Osteoblast (primary cell): ENCODE results near the gene ZFP92. TPM values are rescaled to one million over a fixed set of nuclear protein-coding genes. Genes with fewer than 3 reads are reported as not detected.

Experiments used
- DNase-seq: peaks from one replicate; pipeline ENCODE4 v3.0.0; 2011; ENCODE audit warnings: low spot score, mixed read lengths; ENCODE audit not compliant: insufficient read length; ENCODE audit errors: missing footprints
- H2AFZ ChIP-seq: 2 replicates; pipeline ENCODE4 v1.6.0; 2011; ENCODE audit warnings: mild to moderate bottlenecking, low read length
- H3K27ac ChIP-seq: 2 replicates; pipeline ENCODE4 v1.5.1; 2011; ENCODE audit warnings: mild to moderate bottlenecking, low read depth, low read length, moderate library complexity
- H3K27me3 ChIP-seq: 2 replicates; pipeline ENCODE4 v1.6.0; 2012; ENCODE audit warnings: mild to moderate bottlenecking, control low read depth, inconsistent platforms, low read length, moderate library complexity; ENCODE audit not compliant: insufficient read depth
- H3K36me3 ChIP-seq: 2 replicates; pipeline ENCODE4 v1.5.1; 2011; ENCODE audit warnings: mild to moderate bottlenecking, low read length, control low read depth, moderate library complexity; ENCODE audit not compliant: insufficient read depth
- H3K4me1 ChIP-seq: 2 replicates; pipeline ENCODE4 v1.5.1; 2011; ENCODE audit warnings: mild to moderate bottlenecking, low read length, control low read depth, moderate library complexity; ENCODE audit not compliant: insufficient read depth
- H3K4me2 ChIP-seq: 2 replicates; pipeline ENCODE4 v1.6.0; 2011; ENCODE audit warnings: mild to moderate bottlenecking, low read length; ENCODE audit not compliant: insufficient read depth
- H3K4me3 ChIP-seq: fragments of 200-600 bp; sonication (generic); 3 replicates; pipeline ENCODE4 v1.5.1; 2012; ENCODE audit warnings: mild to moderate bottlenecking, low read length, inconsistent platforms; ENCODE audit not compliant: insufficient read depth
- H3K79me2 ChIP-seq: 2 replicates; pipeline ENCODE4 v1.6.0; 2012; ENCODE audit warnings: mild to moderate bottlenecking, low read length, control low read depth, inconsistent platforms; ENCODE audit not compliant: insufficient read depth
- H3K9me3 ChIP-seq: 2 replicates; pipeline ENCODE4 v1.5.1; 2011; ENCODE audit warnings: low read depth, low read length, control low read depth
- H4K20me1 ChIP-seq: 2 replicates; pipeline ENCODE4 v1.6.0; 2012; ENCODE audit warnings: mild to moderate bottlenecking, low read length, control low read depth; ENCODE audit not compliant: insufficient read depth
- CTCF ChIP-seq: IDR thresholded peaks from 2 replicates; pipeline ENCODE4 v1.5.1; 2011; ENCODE audit warnings: mild to moderate bottlenecking, low read depth, low read length, moderate library complexity; ENCODE audit errors: extremely low read depth
- total RNA-seq: library from RNA; depleted of rRNA; stranded (reverse); fragments of >200 nt; gene quantifications from 2 replicates; pipeline ENCODE4 v1.2.3, GENCODE V29; 2012

Gene ZFP92
- total RNA-seq, 1 donor, result not detected

GRCh38 chrX:153396320-153397195, 14.7 kb upstream of the ZFP92 start:
- Histone ChIP-seq H3K9me3 (no peaks in the 10 kb centered on the region), H3K36me3 (no peaks in the 10 kb centered on the region), H3K4me1 (no peaks in the 10 kb centered on the region), H4K20me1 (no peaks in the 10 kb centered on the region), H3K27ac (no peak overlapping the region), H3K4me2 (no peak overlapping the region), H2AFZ (no peak overlapping the region), H3K4me3 (no peak overlapping the region), H3K79me2 (no peaks in the 10 kb centered on the region), H3K27me3 (no peaks in the 10 kb centered on the region)
- DNase-seq, result peak; percentile 77
- TF ChIP-seq CTCF, result no peak

- H3K27me3 ChIP-seq, result no peaks in the 10 kb centered on the region
- no peak overlapping the region for H3K27ac ChIP-seq
- no peaks in the 10 kb centered on the region for H3K9me3 ChIP-seq
- no peaks in the 10 kb centered on the region for H3K36me3 ChIP-seq
- no peak overlapping the region for H3K4me2 ChIP-seq
- no peaks in the 10 kb centered on the region for H3K79me2 ChIP-seq
- no peaks in the 10 kb centered on the region for H3K4me1 ChIP-seq
- no peaks in the 10 kb centered on the region for H4K20me1 ChIP-seq
- H2AFZ ChIP-seq, result no peak overlapping the region
- no peak overlapping the region for H3K4me3 ChIP-seq
- peak; percentile 63 for DNase-seq
- TF ChIP-seq CTCF, result no peak
Observed at GRCh38 chrX:153397256-153397960, 13.9 kb upstream of the ZFP92 start.

- H2AFZ ChIP-seq, result no peak overlapping the region
- no peaks in the 10 kb centered on the region for H3K27me3 ChIP-seq
- no peaks in the 10 kb centered on the region for H4K20me1 ChIP-seq
- H3K27ac ChIP-seq, result no peak overlapping the region
- H3K79me2 ChIP-seq, result no peaks in the 10 kb centered on the region
- H3K36me3 ChIP-seq, result no peaks in the 10 kb centered on the region
- no peak for TF ChIP-seq CTCF
- peak; percentile 84 for DNase-seq
- no peak overlapping the region for H3K4me3 ChIP-seq
- no peaks in the 10 kb centered on the region for H3K4me1 ChIP-seq
- no peak overlapping the region for H3K4me2 ChIP-seq
- no peaks in the 10 kb centered on the region for H3K9me3 ChIP-seq
Observed at GRCh38 chrX:153398275-153398960, 12.9 kb upstream of the ZFP92 start.
